Activated B cell treated with CpG ODN at 0.5 μM for 24 hours (primary cell): ENCODE data around the gene DSCAML1. TPM values are rescaled to one million over a fixed set of nuclear protein-coding genes. Genes with fewer than 3 reads are reported as not detected.

Source experiments
- ATAC-seq: fragments of 200-7000 bp; cut with Tn5 transposase; one replicate; pipeline ENCODE4 v1.10.0; 2021; ENCODE audit warnings: low read depth, mild to moderate bottlenecking, moderate library complexity
- CTCF ChIA-PET: fragments of 350-600 bp; sonication (Branson Sonifier 250); formaldehyde crosslinking; loops from one replicate; lab custom pipeline; 2021; ENCODE audit warnings: antibody characterized with exemption; lab: Charles Lee
- POLR2A ChIA-PET: fragments of 350-600 bp; sonication (Branson Sonifier 250); formaldehyde crosslinking; loops from one replicate; lab custom pipeline; 2021; ENCODE audit warnings: antibody characterized with exemption; lab: Charles Lee
- DNase-seq: peaks from one replicate; pipeline ENCODE4 v3.0.0; 2022
- H3K27ac Mint-ChIP-seq: one replicate; pipeline ENCODE4 v1.8.0; 2020; ENCODE audit warnings: mixed read lengths
- H3K27me3 Mint-ChIP-seq: one replicate; pipeline ENCODE4 v1.8.0; 2021; ENCODE audit warnings: mixed read lengths
- H3K36me3 Mint-ChIP-seq: one replicate; pipeline ENCODE4 v1.8.0; 2021; ENCODE audit warnings: low read depth, mixed read lengths
- H3K4me1 Mint-ChIP-seq: one replicate; pipeline ENCODE4 v1.8.0; 2021; ENCODE audit warnings: mixed read lengths
- H3K4me3 Mint-ChIP-seq: one replicate; pipeline ENCODE4 v1.8.0; 2020; ENCODE audit warnings: mild to moderate bottlenecking, mixed read lengths
- H3K9me3 Mint-ChIP-seq: one replicate; pipeline ENCODE4 v1.8.0; 2020; ENCODE audit warnings: mixed read lengths
- CTCF ChIP-seq: fragments of 200-600 bp; IDR thresholded peaks from one replicate; pipeline ENCODE4 v1.8.0; 2022; ENCODE audit warnings: antibody characterized with exemption, mild to moderate bottlenecking
- intact Hi-C: fragments of 100-400 bp; cut with micrococcal nuclease; formaldehyde crosslinking; loops from one replicate; pipeline ENCODE4 v1.15.1; 2024
- total RNA-seq: library from RNA; stranded (reverse); gene quantifications from 2 replicates; pipeline ENCODE4 v1.2.3, GENCODE V29; 2022

DSCAML1 gene
- total RNA-seq, 1 donor from 2014 or later, result 3.6 TPM

DNA sequence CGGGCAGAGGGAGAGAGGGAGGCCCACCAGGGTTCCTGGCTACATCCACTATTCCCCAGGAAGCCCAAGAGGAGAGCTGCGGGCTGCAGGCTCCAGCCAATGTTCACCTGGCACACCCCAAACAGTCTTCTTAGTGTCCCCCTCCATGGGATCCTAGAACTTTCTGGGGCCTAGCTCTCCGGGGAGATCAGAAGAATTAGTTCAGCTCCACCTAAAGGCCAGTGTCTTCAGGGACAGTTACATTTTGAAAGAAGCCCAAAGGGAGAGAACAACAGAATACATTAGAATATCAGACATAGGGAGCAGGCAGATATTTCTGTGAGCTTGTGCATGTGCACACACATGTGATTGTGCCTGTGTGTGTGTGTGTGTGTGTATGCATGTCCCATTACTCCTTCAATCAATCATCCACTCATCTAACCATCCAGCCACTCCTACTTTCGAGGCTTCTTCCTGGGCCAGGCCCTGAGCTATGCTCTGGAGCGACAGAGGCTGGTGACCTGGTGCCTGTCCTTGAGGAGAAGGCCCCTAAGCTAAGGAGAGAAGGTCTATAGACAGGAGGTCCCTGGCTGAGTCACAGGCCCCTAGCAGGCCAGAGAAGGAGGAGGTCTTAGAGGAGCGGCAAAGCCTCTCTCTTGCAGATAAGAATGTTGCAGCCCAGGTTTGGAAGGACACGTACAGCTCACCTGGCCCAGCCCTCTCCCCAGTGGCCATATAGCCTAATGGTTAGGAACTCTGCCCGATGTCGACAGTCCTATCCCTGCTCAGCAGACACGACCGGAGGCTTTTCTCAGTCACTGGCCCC is 165.5 kb downstream of the DSCAML1 start:
- Mint-ChIP-seq H3K27me3 (peaks cover 7% of the 10 kb centered on the region), H3K27ac (no peak overlapping the region), H3K4me1 (no peaks in the 10 kb centered on the region), H3K9me3 (no peaks in the 10 kb centered on the region), H3K36me3 (no peaks in the 10 kb centered on the region), H3K4me3 (no peak overlapping the region)
- ChIA-PET POLR2A (no interaction called here), CTCF (no interaction called here)
- intact Hi-C loops, result no loop called here
- DNase-seq (no peak), ATAC-seq (no peak)
- no peak for TF ChIP-seq CTCF

DNA sequence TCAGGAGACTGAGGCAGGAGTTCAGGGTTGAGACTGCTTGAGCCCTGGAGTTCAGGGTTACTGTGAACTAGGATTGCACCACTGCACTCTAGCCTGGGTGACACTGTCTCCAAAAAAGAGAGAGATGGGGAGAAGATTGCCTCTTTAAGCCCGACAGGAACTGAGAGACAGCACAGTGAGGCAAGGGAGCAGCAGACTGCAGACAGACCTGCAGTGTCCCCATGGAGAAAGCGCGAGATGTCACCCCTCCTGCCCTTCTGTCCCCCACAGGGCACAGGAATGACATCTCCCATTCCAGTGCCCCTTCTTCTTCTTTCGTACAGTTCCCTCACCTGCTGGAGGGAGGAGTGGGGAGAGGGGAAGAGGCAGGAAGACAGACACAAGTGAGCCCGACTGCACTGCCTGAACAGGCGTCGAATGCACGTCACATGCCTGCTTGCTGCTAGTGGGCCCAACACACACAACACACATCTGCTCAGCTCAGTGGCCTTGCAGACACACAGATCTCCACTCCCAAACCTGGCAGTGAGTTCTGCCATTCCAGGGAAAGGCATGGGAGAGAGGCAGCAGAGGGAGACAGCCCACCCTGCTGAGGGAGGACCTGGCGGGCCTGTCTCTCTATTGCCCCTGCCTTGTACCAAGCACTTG is 167.0 kb downstream of the DSCAML1 start:
- Mint-ChIP-seq H3K27me3 (peaks cover 7% of the 10 kb centered on the region), H3K36me3 (no peaks in the 10 kb centered on the region), H3K9me3 (no peaks in the 10 kb centered on the region), H3K4me3 (no peak overlapping the region), H3K4me1 (no peaks in the 10 kb centered on the region), H3K27ac (no peak overlapping the region)
- no peak for TF ChIP-seq CTCF
- no peak for DNase-seq
- ATAC-seq, result no peak
- ChIA-PET POLR2A (no interaction called here), CTCF (no interaction called here)
- intact Hi-C loops, result no loop called here

- DNase-seq (no peak), ATAC-seq (no peak)
- intact Hi-C loops, result no loop called here
- Mint-ChIP-seq H3K9me3 (no peaks in the 10 kb centered on the region), H3K27ac (no peak overlapping the region), H3K36me3 (no peaks in the 10 kb centered on the region), H3K4me3 (no peak overlapping the region), H3K4me1 (no peaks in the 10 kb centered on the region), H3K27me3 (peaks cover 11% of the 10 kb centered on the region)
- ChIA-PET POLR2A (no interaction called here), CTCF (no interaction called here)
- TF ChIP-seq CTCF, result no peak
Measured at GRCh38 chr11:117629146-117629545, 167.9 kb downstream of the DSCAML1 start.

- no peak for TF ChIP-seq CTCF
- intact Hi-C loops, result no loop called here
- no peak overlapping the region for H3K27ac Mint-ChIP-seq
- ATAC-seq (no peak), DNase-seq (no peak)
- no peaks in the 10 kb centered on the region for H3K36me3 Mint-ChIP-seq
- no peak overlapping the region for H3K4me3 Mint-ChIP-seq
- CTCF ChIA-PET, result no interaction called here
- H3K4me1 Mint-ChIP-seq, result no peaks in the 10 kb centered on the region
- H3K9me3 Mint-ChIP-seq, result no peaks in the 10 kb centered on the region
- H3K27me3 Mint-ChIP-seq, result peaks cover 16% of the 10 kb centered on the region
- POLR2A ChIA-PET, result no interaction called here
Measured at GRCh38 chr11:117627259-117627658, 169.8 kb downstream of the DSCAML1 start.

DNA sequence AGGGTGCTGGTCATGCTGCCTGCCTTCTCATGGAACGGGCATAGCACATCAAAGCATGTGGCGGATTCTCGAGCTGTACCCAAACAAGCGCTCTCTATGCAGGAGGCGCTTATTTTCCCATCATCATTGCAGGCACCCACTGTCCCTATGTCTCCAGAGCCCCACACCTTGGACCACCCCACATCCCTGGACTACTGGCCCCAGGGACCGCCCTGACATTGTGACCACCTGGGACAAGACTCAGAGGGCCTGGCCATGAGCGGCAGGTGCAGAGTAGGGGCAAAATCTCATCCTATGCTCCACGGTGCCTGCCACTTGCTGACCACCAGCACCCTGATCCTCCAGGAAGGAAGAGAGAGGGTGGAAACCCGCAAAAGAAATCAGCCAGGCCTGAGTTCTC is 170.4 kb downstream of the DSCAML1 start:
- TF ChIP-seq CTCF, result no peak
- CTCF ChIA-PET, result no interaction called here
- intact Hi-C loops, result no loop called here

More for the DNA sequence above, 170.4 kb downstream of the DSCAML1 start:
- POLR2A ChIA-PET, result no interaction called here
- DNase-seq (no peak), ATAC-seq (no peak)
- H3K4me1 Mint-ChIP-seq, result no peaks in the 10 kb centered on the region
- no peaks in the 10 kb centered on the region for H3K36me3 Mint-ChIP-seq
- no peaks in the 10 kb centered on the region for H3K9me3 Mint-ChIP-seq
- peaks cover 16% of the 10 kb centered on the region for H3K27me3 Mint-ChIP-seq
- H3K4me3 Mint-ChIP-seq, result no peak overlapping the region
- H3K27ac Mint-ChIP-seq, result no peak overlapping the region
